Measurements from ENCODE around the gene FADS1. TPM values are rescaled to one million over a fixed set of nuclear protein-coding genes. Genes with fewer than 3 reads are reported as not detected.

FADS1 gene
- total and polyA plus RNA-seq, 2 experiments from 2014 or later, result 74.9 to 119 TPM

- ATAC-seq (no peak), DNase-seq (ENCODE audit: low spot score) (no peak)
- Histone ChIP-seq H3K4me2 (no peak overlapping the region), H4K20me1 (replicated peaks; ENCODE audit: insufficient read depth) (no peaks in the 10 kb centered on the region), H3K27ac (ENCODE audit: low read depth) (no peak overlapping the region), H3K4me3 (no peak overlapping the region), H2AFZ (no peak overlapping the region), H3F3A (replicated peaks; ENCODE audit: low read depth) (0 out of 2 replicates have a peak, but pooled peaks cover 2% of the 10 kb centered on the region), H3K9me2 (ENCODE audit: insufficient read depth) (no peaks in the 10 kb centered on the region), H3K79me2 (replicated peaks; ENCODE audit: insufficient read depth) (no peaks in the 10 kb centered on the region), H3K27me3 (ENCODE audit: insufficient read depth) (no peaks in the 10 kb centered on the region), H3K4me1 (ENCODE audit: insufficient read depth) (peaks cover 6% of the 10 kb centered on the region), H3K36me3 (ENCODE audit: insufficient read depth) (no peaks in the 10 kb centered on the region)
- Mint-ChIP-seq H3K27me3 (ENCODE audit: insufficient read depth, low read depth, poor library complexity) (peaks cover 8% of the 10 kb centered on the region), H3K4me3 (no peak overlapping the region), H3K4me1 (peaks cover 27% of the 10 kb centered on the region), H3K36me3 (ENCODE audit: low read depth) (peaks cover 3% of the 10 kb centered on the region; the same call in 1 of the 3 replicates), H3K9me3 (0 out of 3 replicates have a peak, but pooled peaks cover 3% of the 10 kb centered on the region), H3K27ac (no peak overlapping the region)
- TF ChIP-seq CTCF (conservative IDR thresholded peaks at IDR 0.05; ENCODE audit: low read depth in 2 of 2) (no peak), JUNB (IDR thresholded peaks at IDR 0.05; ENCODE audit: unreplicated experiment) (no peak), STAT1 (IDR thresholded peaks at IDR 0.05; ENCODE audit: unreplicated experiment) (no peak), POLR2AphosphoS5 (IDR thresholded peaks at IDR 0.05; ENCODE audit: low read depth) (no peak)
- TF ChIP-seq, protein P1, sequence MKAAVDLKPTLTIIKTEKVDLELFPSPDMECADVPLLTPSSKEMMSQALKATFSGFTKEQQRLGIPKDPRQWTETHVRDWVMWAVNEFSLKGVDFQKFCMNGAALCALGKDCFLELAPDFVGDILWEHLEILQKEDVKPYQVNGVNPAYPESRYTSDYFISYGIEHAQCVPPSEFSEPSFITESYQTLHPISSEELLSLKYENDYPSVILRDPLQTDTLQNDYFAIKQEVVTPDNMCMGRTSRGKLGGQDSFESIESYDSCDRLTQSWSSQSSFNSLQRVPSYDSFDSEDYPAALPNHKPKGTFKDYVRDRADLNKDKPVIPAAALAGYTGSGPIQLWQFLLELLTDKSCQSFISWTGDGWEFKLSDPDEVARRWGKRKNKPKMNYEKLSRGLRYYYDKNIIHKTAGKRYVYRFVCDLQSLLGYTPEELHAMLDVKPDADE (IDR thresholded peaks at IDR 0.05), result no peak
Measured at GRCh38 chr11:61773809-61774208, 43.0 kb downstream of the FADS1 start.

- Histone ChIP-seq H3K4me3 (no peak overlapping the region), H3K4me2 (no peak overlapping the region), H3K4me1 (ENCODE audit: insufficient read depth) (peaks cover 6% of the 10 kb centered on the region), H3K27ac (ENCODE audit: low read depth) (no peak overlapping the region), H3K9me2 (ENCODE audit: insufficient read depth) (no peaks in the 10 kb centered on the region), H3K27me3 (ENCODE audit: insufficient read depth) (no peaks in the 10 kb centered on the region), H2AFZ (no peak overlapping the region), H3K36me3 (ENCODE audit: insufficient read depth) (no peaks in the 10 kb centered on the region), H3K79me2 (replicated peaks; ENCODE audit: insufficient read depth) (no peaks in the 10 kb centered on the region), H4K20me1 (replicated peaks; ENCODE audit: insufficient read depth) (no peaks in the 10 kb centered on the region), H3F3A (replicated peaks; ENCODE audit: low read depth) (0 out of 2 replicates have a peak, but pooled peaks cover 2% of the 10 kb centered on the region)
- DNase-seq (ENCODE audit: low spot score), result no peak
- Mint-ChIP-seq H3K9me3 (0 out of 3 replicates have a peak, but pooled peaks cover 3% of the 10 kb centered on the region), H3K4me1 (peaks cover 27% of the 10 kb centered on the region), H3K4me3 (no peak overlapping the region), H3K27me3 (ENCODE audit: insufficient read depth, low read depth, poor library complexity) (peaks cover 8% of the 10 kb centered on the region), H3K27ac (no peak overlapping the region), H3K36me3 (ENCODE audit: low read depth) (peaks cover 3% of the 10 kb centered on the region; the same call in 2 of the 3 replicates)
- no peak for ATAC-seq
- no peak for TF ChIP-seq REST (IDR thresholded peaks at IDR 0.05; ENCODE audit: unreplicated experiment)
- TF ChIP-seq STAT1 (IDR thresholded peaks at IDR 0.05; ENCODE audit: unreplicated experiment), result no peak
- TF ChIP-seq NANOG (IDR thresholded peaks at IDR 0.05; ENCODE audit: borderline replicate concordance), result no peak
- TF ChIP-seq, protein P1 (IDR thresholded peaks at IDR 0.05), result no peak
- TF ChIP-seq ZNF331 (CRISPR knock-in tag; IDR thresholded peaks at IDR 0.05; ENCODE audit: low read depth), result no peak
- no peak for TF ChIP-seq EZH2phosphoT487 (IDR thresholded peaks at IDR 0.05; ENCODE audit: unreplicated experiment)
- no peak for TF ChIP-seq CTCF (conservative IDR thresholded peaks at IDR 0.05; ENCODE audit: low read depth in 2 of 2)
- no peak for TF ChIP-seq JUNB (IDR thresholded peaks at IDR 0.05; ENCODE audit: unreplicated experiment)
- no peak for TF ChIP-seq ZNF114 (CRISPR knock-in tag; IDR thresholded peaks at IDR 0.05)
Measured at GRCh38 chr11:61773356-61773755, 43.4 kb downstream of the FADS1 start.
